Osteoblast (primary cell): ENCODE measurements around the gene MSMO1. TPM values are rescaled to one million over a fixed set of nuclear protein-coding genes. Genes with fewer than 3 reads are reported as not detected.

Experiments
- DNase-seq: peaks from one replicate; pipeline ENCODE4 v3.0.0; 2011; ENCODE audit warnings: low spot score, mixed read lengths; ENCODE audit not compliant: insufficient read length; ENCODE audit errors: missing footprints
- H2AFZ ChIP-seq: 2 replicates; pipeline ENCODE4 v1.6.0; 2011; ENCODE audit warnings: mild to moderate bottlenecking, low read length
- H3K27ac ChIP-seq: 2 replicates; pipeline ENCODE4 v1.5.1; 2011; ENCODE audit warnings: mild to moderate bottlenecking, low read depth, low read length, moderate library complexity
- H3K27me3 ChIP-seq: 2 replicates; pipeline ENCODE4 v1.6.0; 2012; ENCODE audit warnings: mild to moderate bottlenecking, control low read depth, inconsistent platforms, low read length, moderate library complexity; ENCODE audit not compliant: insufficient read depth
- H3K36me3 ChIP-seq: 2 replicates; pipeline ENCODE4 v1.5.1; 2011; ENCODE audit warnings: mild to moderate bottlenecking, low read length, control low read depth, moderate library complexity; ENCODE audit not compliant: insufficient read depth
- H3K4me1 ChIP-seq: 2 replicates; pipeline ENCODE4 v1.5.1; 2011; ENCODE audit warnings: mild to moderate bottlenecking, low read length, control low read depth, moderate library complexity; ENCODE audit not compliant: insufficient read depth
- H3K4me2 ChIP-seq: 2 replicates; pipeline ENCODE4 v1.6.0; 2011; ENCODE audit warnings: mild to moderate bottlenecking, low read length; ENCODE audit not compliant: insufficient read depth
- H3K4me3 ChIP-seq: fragments of 200-600 bp; sonication (generic); 3 replicates; pipeline ENCODE4 v1.5.1; 2012; ENCODE audit warnings: mild to moderate bottlenecking, low read length, inconsistent platforms; ENCODE audit not compliant: insufficient read depth
- H3K79me2 ChIP-seq: 2 replicates; pipeline ENCODE4 v1.6.0; 2012; ENCODE audit warnings: mild to moderate bottlenecking, low read length, control low read depth, inconsistent platforms; ENCODE audit not compliant: insufficient read depth
- H3K9me3 ChIP-seq: 2 replicates; pipeline ENCODE4 v1.5.1; 2011; ENCODE audit warnings: low read depth, low read length, control low read depth
- H4K20me1 ChIP-seq: 2 replicates; pipeline ENCODE4 v1.6.0; 2012; ENCODE audit warnings: mild to moderate bottlenecking, low read length, control low read depth; ENCODE audit not compliant: insufficient read depth
- CTCF ChIP-seq: IDR thresholded peaks from 2 replicates; pipeline ENCODE4 v1.5.1; 2011; ENCODE audit warnings: mild to moderate bottlenecking, low read depth, low read length, moderate library complexity; ENCODE audit errors: extremely low read depth
- small RNA-seq: library from RNA; depleted of rRNA; stranded (forward); fragments of <200 nt; gene quantifications from one replicate; pipeline ENCODE3, GENCODE V24; 2012
- total RNA-seq: library from RNA; depleted of rRNA; stranded (reverse); fragments of >200 nt; gene quantifications from 2 replicates; pipeline ENCODE4 v1.2.3, GENCODE V29; 2012

Gene MSMO1
- total RNA-seq, 1 donor: 238 TPM

GRCh38 chr4:165388756-165389155 is 61.3 kb downstream of the MSMO1 start:
- no peaks in the 10 kb centered on the region for H3K27me3 ChIP-seq
- H2AFZ ChIP-seq: no peak overlapping the region
- TF ChIP-seq CTCF: no peak
- no peaks in the 10 kb centered on the region for H3K36me3 ChIP-seq
- no peak overlapping the region for H3K4me3 ChIP-seq
- no peaks in the 10 kb centered on the region for H3K9me3 ChIP-seq
- H4K20me1 ChIP-seq: no peaks in the 10 kb centered on the region
- no peak overlapping the region for H3K4me2 ChIP-seq
- no peaks in the 10 kb centered on the region for H3K4me1 ChIP-seq
- DNase-seq: no peak
- no peaks in the 10 kb centered on the region for H3K79me2 ChIP-seq
- no peak overlapping the region for H3K27ac ChIP-seq

Small RNA genes lying within 50 kb of the gene (small RNA-seq; reads per million reads assigned to genes)
- not detected for gene MIR578

Other genes with a start within 250 kb of the MSMO1 start
- gene TMEM192, start 214.8 kb upstream of the MSMO1 start, total RNA-seq: 17.4 and 18.3 TPM in 2 replicates
- 11.8 and 13.4 TPM in 2 replicates for gene KLHL2, start 120.1 kb upstream of the MSMO1 start, total RNA-seq
- 6.9 and 8.5 TPM in 2 replicates for gene CPE, start 51.3 kb downstream of the MSMO1 start, total RNA-seq